Measurements from ENCODE around the gene CACNA2D3.

The CACNA2D3 gene

GRCh38 chr3:54137311-54137710, 15.0 kb downstream of the CACNA2D3 start:
- TF ChIP-seq CTCF (IDR thresholded peaks at IDR 0.05; ENCODE audit: low read depth, low read length), result no peak
- Histone ChIP-seq H3K27me3 (ENCODE audit: insufficient read depth, low read depth, severe bottlenecking) (no peaks in the 10 kb centered on the region), H3K27ac (no peak overlapping the region), H3K4me3 (ENCODE audit: low read depth, low read length) (no peak overlapping the region), H3K9me3 (ENCODE audit: severe bottlenecking) (no peaks in the 10 kb centered on the region), H3K36me3 (no peaks in the 10 kb centered on the region)
- no peak for DNase-seq

DNA sequence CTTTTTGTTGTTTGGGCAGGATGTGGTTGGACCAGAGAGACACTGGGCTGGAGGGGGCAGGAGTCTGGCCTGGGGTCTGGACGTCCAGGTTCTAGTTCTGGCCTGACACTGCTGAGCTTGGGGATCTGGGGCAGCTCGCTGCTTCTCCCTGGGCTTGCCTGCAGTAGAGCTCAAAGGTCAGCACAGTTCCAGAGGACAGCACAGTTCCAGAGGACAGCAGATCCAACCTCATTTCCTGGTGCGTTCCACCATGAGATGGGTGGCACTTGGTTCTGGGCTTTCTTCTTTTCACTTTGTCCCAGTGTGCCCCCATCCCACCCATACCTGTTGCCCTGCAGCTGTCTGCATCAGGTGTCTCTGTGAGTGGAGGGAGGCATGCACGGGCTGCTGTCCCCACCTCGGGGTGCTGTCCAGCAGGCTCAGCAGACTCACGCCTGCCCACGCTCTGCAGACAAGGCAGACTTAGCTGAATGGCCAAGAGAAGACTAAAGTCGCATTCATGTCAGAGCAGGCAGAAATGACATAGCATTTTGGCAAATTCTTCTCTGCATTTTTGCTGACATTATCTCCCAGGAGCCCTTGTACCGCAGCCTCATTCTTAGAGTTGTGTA, 16.7 kb downstream of the CACNA2D3 start:
- Histone ChIP-seq H3K27me3 (ENCODE audit: insufficient read depth, low read depth, severe bottlenecking) (no peaks in the 10 kb centered on the region), H3K9me3 (ENCODE audit: severe bottlenecking) (no peaks in the 10 kb centered on the region), H3K27ac (no peak overlapping the region), H3K4me3 (ENCODE audit: low read depth, low read length) (no peak overlapping the region), H3K36me3 (no peaks in the 10 kb centered on the region)
- DNase-seq, result no peak
- no peak for TF ChIP-seq CTCF (IDR thresholded peaks at IDR 0.05; ENCODE audit: low read depth, low read length)

DNA sequence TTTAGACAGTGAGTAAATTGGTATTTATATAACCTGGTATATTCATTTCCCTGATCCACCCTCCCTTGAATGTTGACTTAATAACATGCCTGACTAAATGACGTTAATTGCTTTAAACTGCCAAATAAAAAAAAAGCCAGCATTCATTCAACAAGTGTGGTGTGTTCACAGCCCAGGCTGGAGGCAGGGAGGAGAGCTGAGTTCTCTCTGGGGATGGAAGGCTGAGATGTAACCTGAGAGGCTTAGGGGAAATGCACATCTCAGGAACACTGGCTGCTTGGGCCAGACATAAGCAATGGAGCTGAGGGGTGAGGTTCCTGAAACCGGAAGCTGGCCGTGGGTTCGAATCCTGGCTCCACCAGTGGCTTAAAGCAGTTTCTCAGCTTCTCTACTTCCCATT, 17.3 kb downstream of the CACNA2D3 start:
- H3K36me3 ChIP-seq, result no peaks in the 10 kb centered on the region
- H3K27ac ChIP-seq, result no peak overlapping the region
- no peak overlapping the region for H3K4me3 ChIP-seq (ENCODE audit: low read depth, low read length)
- no peaks in the 10 kb centered on the region for H3K9me3 ChIP-seq (ENCODE audit: severe bottlenecking)
- DNase-seq, result no peak
- H3K27me3 ChIP-seq (ENCODE audit: insufficient read depth, low read depth, severe bottlenecking), result no peaks in the 10 kb centered on the region
- no peak for TF ChIP-seq CTCF (IDR thresholded peaks at IDR 0.05; ENCODE audit: low read depth, low read length)

DNA sequence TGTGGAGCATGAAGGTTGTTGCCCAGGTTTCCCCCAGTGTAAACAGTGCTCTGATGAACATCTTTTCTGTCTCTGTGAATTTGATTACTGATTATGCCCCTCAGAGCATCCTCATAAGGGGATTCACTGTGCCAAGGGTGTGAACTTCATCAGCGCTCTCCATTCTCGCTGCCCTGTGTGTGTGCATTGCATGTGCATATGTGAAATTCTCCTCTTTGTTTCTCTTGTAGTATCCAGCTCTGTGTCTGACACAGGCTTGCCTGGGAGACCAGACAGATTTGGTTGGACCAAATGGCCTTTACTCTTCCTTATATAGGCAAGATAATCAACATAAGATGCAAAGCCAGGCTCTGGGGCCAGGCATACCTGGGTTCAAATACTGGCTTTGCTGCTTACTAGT, 21.9 kb downstream of the CACNA2D3 start:
- TF ChIP-seq CTCF (IDR thresholded peaks at IDR 0.05; ENCODE audit: low read depth, low read length), result no peak
- no peak for DNase-seq
- H3K36me3 ChIP-seq, result no peaks in the 10 kb centered on the region
- H3K27me3 ChIP-seq (ENCODE audit: insufficient read depth, low read depth, severe bottlenecking), result no peaks in the 10 kb centered on the region
- H3K27ac ChIP-seq, result no peak overlapping the region
- H3K4me3 ChIP-seq (ENCODE audit: low read depth, low read length), result no peak overlapping the region
- no peaks in the 10 kb centered on the region for H3K9me3 ChIP-seq (ENCODE audit: severe bottlenecking)

GRCh38 chr3:54146506-54147239, 24.3 kb downstream of the CACNA2D3 start:
- peak; percentile 96 for TF ChIP-seq CTCF (IDR thresholded peaks at IDR 0.05; ENCODE audit: low read depth, low read length)
- H3K36me3 ChIP-seq, result no peaks in the 10 kb centered on the region
- no peaks in the 10 kb centered on the region for H3K27me3 ChIP-seq (ENCODE audit: insufficient read depth, low read depth, severe bottlenecking)
- H3K4me3 ChIP-seq (ENCODE audit: low read depth, low read length), result no peak overlapping the region
- no peak overlapping the region for H3K27ac ChIP-seq
- DNase-seq, result peak; percentile 84
- H3K9me3 ChIP-seq (ENCODE audit: severe bottlenecking), result no peaks in the 10 kb centered on the region

All from WERI-Rb-1 (cell line).